GM12878 (cell line): ENCODE data around the gene OR1J4. TPM values are rescaled to one million over a fixed set of nuclear protein-coding genes. Genes with fewer than 3 reads are reported as not detected.

Experiments used
- ATAC-seq: fragments of 200-7000 bp; cut with Tn5 transposase; 3 replicates; pipeline ENCODE4 v1.9.1; 2020; ENCODE audit warnings: mild to moderate bottlenecking, moderate library complexity
- BruUV-seq: library from RNA; stranded (reverse); fragments of 400-500 nt; replicated peaks from 2 replicates; lab custom pipeline; 2021; lab: Mats Ljungman, UMichigan
- CTCF ChIA-PET: fragments of 300-600 bp; sonication (Branson Sonifier 250); formaldehyde crosslinking; extraction: SDS; loops from one replicate; lab custom pipeline; 2021; ENCODE audit warnings: inconsistent platforms; lab: Yijun Ruan, JAX
- POLR2A ChIA-PET: fragments of 350-600 bp; formaldehyde crosslinking; extraction: SDS; loops from one replicate; lab custom pipeline; 2021; ENCODE audit warnings: inconsistent platforms; lab: Charles Lee
- RAD21 ChIA-PET: fragments of 300-600 bp; sonication (Branson Sonifier 250); formaldehyde crosslinking; loops from one replicate; lab custom pipeline; 2023; ENCODE audit warnings: antibody characterized with exemption; ENCODE audit not compliant: unreplicated experiment; lab: Charles Lee
- SMC1A ChIA-PET: fragments of 300-600 bp; sonication (Branson Sonifier 250); formaldehyde crosslinking; loops from one replicate; lab custom pipeline; 2023; ENCODE audit not compliant: unreplicated experiment, uncharacterized antibody; lab: Charles Lee
- DNase-seq: peaks from one replicate; pipeline ENCODE4 v3.0.0-alpha.2; 2011; ENCODE audit warnings: low read depth, low spot score
- FAIRE-seq: peaks from 3 replicates; lab custom pipeline; 2011; peaks lifted over from hg19 to GRCh38; lab: Jason Lieb, UNC
- H2AFZ ChIP-seq: 2 replicates; pipeline ENCODE4 v1.6.0; 2011; ENCODE audit warnings: low read depth, low read length, control low read depth; ENCODE audit not compliant: control insufficient read depth
- H3K27ac ChIP-seq: 2 replicates; pipeline ENCODE4 v1.5.1; 2011; ENCODE audit warnings: control low read depth; ENCODE audit not compliant: control insufficient read depth, insufficient read depth
- H3K27me3 ChIP-seq, 2 experiments: replicated peaks in 1 of 2; 2 replicates each; pipeline versions ENCODE4 v1.6.0 to v1.6.1; 2011; ENCODE audit warnings: low read length in 1 of 2; ENCODE audit not compliant: control insufficient read depth in 2 of 2, insufficient read depth in 2 of 2
- H3K36me3 ChIP-seq, 2 experiments: 2 replicates each; pipeline ENCODE4 v1.5.1; 2011; ENCODE audit warnings: low read length in 1 of 2; ENCODE audit not compliant: control insufficient read depth in 2 of 2, insufficient read depth in 2 of 2
- H3K4me1 ChIP-seq: 2 replicates; pipeline ENCODE4 v1.6.1; 2011; ENCODE audit warnings: mild to moderate bottlenecking, low read length, moderate library complexity, mixed read lengths; ENCODE audit not compliant: control insufficient read depth, insufficient read depth
- H3K4me2 ChIP-seq: 2 replicates; pipeline ENCODE4 v1.6.0; 2011; ENCODE audit warnings: control low read depth; ENCODE audit not compliant: control insufficient read depth, insufficient read depth
- H3K4me3 ChIP-seq: fragments of 200-600 bp; sonication (generic); 2 replicates; pipeline ENCODE4 v1.5.1; 2016
- H3K79me2 ChIP-seq: 2 replicates; pipeline ENCODE4 v1.6.0; 2011; ENCODE audit warnings: low read length; ENCODE audit not compliant: control insufficient read depth, insufficient read depth
- H3K9ac ChIP-seq: 2 replicates; pipeline ENCODE4 v1.8.0; 2011; ENCODE audit warnings: low read length, control low read depth, mixed read lengths; ENCODE audit not compliant: control insufficient read depth, insufficient read depth
- H3K9me3 ChIP-seq: replicated peaks from 3 replicates; pipeline ENCODE4 v1.5.1; 2011; ENCODE audit warnings: mild to moderate bottlenecking, low read length; ENCODE audit not compliant: control insufficient read depth, insufficient read depth
- H4K20me1 ChIP-seq: 2 replicates; pipeline ENCODE4 v1.6.0; 2011; ENCODE audit not compliant: control insufficient read depth, insufficient read depth
- HDAC2 ChIP-seq: fragments of 200-600 bp; sonication (generic); IDR thresholded peaks from 2 replicates; pipeline ENCODE4 v1.6.1; 2017
- PRDM15 ChIP-seq: fragments of 450-650 bp; formaldehyde crosslinking; IDR thresholded peaks from 2 replicates; pipeline ENCODE4 v1.4.0; 2020; ENCODE audit warnings: mild to moderate bottlenecking, moderate library complexity
- ZBTB40 ChIP-seq: fragments of 450-650 bp; IDR thresholded peaks from 2 replicates; pipeline ENCODE4 v1.6.1; 2016; ENCODE audit warnings: mild to moderate bottlenecking, moderate library complexity, borderline replicate concordance
- WGBS: methylation state at CpG from one replicate; pipeline ENCODE4 v1.1.6; 2016; ENCODE audit warnings: low lambda C conversion rate; ENCODE audit not compliant: insufficient replicate concordance, insufficient coverage; ENCODE audit errors: missing lambda C conversion rate; 5-methylcytosine and 5-hydroxymethylcytosine counted together
- in situ Hi-C: fragments of 300-500 bp; cut with MboI; formaldehyde crosslinking; loops from 9 replicates; pipeline ENCODE4 v1.14.3; 2018; ENCODE audit warnings: mixed read lengths
- intact Hi-C: fragments of 100-400 bp; cut with micrococcal nuclease; formaldehyde crosslinking; loops from one replicate; pipeline ENCODE4 v1.14.2; 2022; ENCODE audit not compliant: unreplicated experiment
- polyA plus RNA-seq, 11 experiments: library from polyadenylated mRNA; depleted of rRNA in 4 of 11; unstranded in 6 of 11; stranded (reverse) in 5 of 11; fragments of >200 nt; fragmentation: Nextera tagmentation in 4 of 11; fragmentation: Illumina TruSeq in 1 of 11; extraction: Ambion mirVana in 4 of 11; extraction: Trizol in 1 of 11; gene quantifications; 1 replicate in 1 of 11; 2 replicates in 10 of 11; pipeline versions ENCODE4 v1.2.1 to v1.2.3, GENCODE V29; 2011 to 2016; ENCODE audit warnings: inconsistent platforms in 2 of 11, missing spikeins in 2 of 11, low read depth in 1 of 11
- total RNA-seq, 4 experiments: library from RNA; depleted of rRNA in 3 of 4; stranded (reverse); fragments of >200 nt in 3 of 4; fragmentation: Illumina TruSeq in 1 of 4; extraction: Trizol in 1 of 4; gene quantifications; 2 replicates each; pipeline versions ENCODE4 v1.2.1 to v1.2.3, GENCODE V29; 2013 to 2021

OR1J4 gene
- total and polyA plus RNA-seq, 10 of the 15 experiments (the other 5 are each of a cell fraction or from before 2014, with no cell fraction given), result 0.12 TPM; not detected in 9

- TF ChIP-seq PRDM15 (CRISPR knock-in tag), result no peak
Measured at GRCh38 chr9:122538757-122539156, 19.8 kb downstream of the OR1J4 start (continued).

- 65% methylated on average over 8 of the region's 8 CpGs for WGBS
- no peaks in the 10 kb centered on the region for H3K36me3 ChIP-seq
- H4K20me1 ChIP-seq, result no peaks in the 10 kb centered on the region
- no peak overlapping the region for H3K4me2 ChIP-seq
- H3K27me3 ChIP-seq, result no peaks in the 10 kb centered on the region
- intact Hi-C loops (no loop called here), in situ Hi-C loops (no loop called here)
- no peak for DNase-seq
- RAD21 ChIA-PET, result no interaction called here
- no peak overlapping the region for H2AFZ ChIP-seq
- H3K79me2 ChIP-seq, result no peaks in the 10 kb centered on the region
- BruUV-seq, result no TSS peak
- no peaks in the 10 kb centered on the region for H3K4me1 ChIP-seq
- no peak overlapping the region for H3K27ac ChIP-seq
- no peak for FAIRE-seq
- H3K9ac ChIP-seq, result no peak overlapping the region
- TF ChIP-seq ZBTB40 (no peak), HDAC2 (no peak)
- TF ChIP-seq, all 136 proteins: peak for 0
- no peak for ATAC-seq
- CTCF ChIA-PET, result no interaction called here
- POLR2A ChIA-PET, result no interaction called here
- Histone ChIP-seq H3K9me3 (no peaks in the 10 kb centered on the region), H3K4me3 (no peak overlapping the region)
- SMC1A ChIA-PET, result no interaction called here
Measured at GRCh38 chr9:122546196-122546595, 27.3 kb downstream of the OR1J4 start.
